Measurements from ENCODE around the gene TMEM141. TPM values are rescaled to one million over a fixed set of nuclear protein-coding genes. Genes with fewer than 3 reads are reported as not detected.
A peak's percentile ranks its signal among the peaks of the same experiment; 100 is the strongest.

TMEM141 gene
- total RNA-seq (100 to 1,000 TPM in 1 of 7 donors, 10 to 100 TPM in 6; 43.1 to 115 (median 64.8) TPM), polyA plus RNA-seq (10 to 100 TPM; 23.4 to 64.9 TPM)
- long read RNA-seq, donor 1, transcript TMEM141-201 (5 exons, 768 nt): major isoform, 10 of 16 reads
- long read RNA-seq, donor 1, partial matches to known transcripts: 1 of 16 reads
- long read RNA-seq, donor 1, other reads (novel, unspliced or antisense): 3 of 16 reads
- long read RNA-seq, donor 2, transcript TMEM141-202 (5 exons, 839 nt): minor isoform, 6 of 40 reads
- long read RNA-seq, donor 2, transcript TMEM141-201 (5 exons, 768 nt): major isoform, 30 of 40 reads
- long read RNA-seq, donor 2, partial matches to known transcripts: 0 of 40 reads
- long read RNA-seq, donor 2, other reads (novel, unspliced or antisense): 0 of 40 reads
- long read RNA-seq, donor 3, transcript TMEM141-204 (4 exons, 683 nt): minor isoform, 6 of 36 reads
- long read RNA-seq, donor 3, transcript TMEM141-202 (5 exons, 839 nt): minor isoform, 6 of 36 reads
- long read RNA-seq, donor 3, transcript TMEM141-201 (5 exons, 768 nt): major isoform, 15 of 36 reads
- long read RNA-seq, donor 3, partial matches to known transcripts: 5 of 36 reads
- long read RNA-seq, donor 3, other reads (novel, unspliced or antisense): 4 of 36 reads

DNA sequence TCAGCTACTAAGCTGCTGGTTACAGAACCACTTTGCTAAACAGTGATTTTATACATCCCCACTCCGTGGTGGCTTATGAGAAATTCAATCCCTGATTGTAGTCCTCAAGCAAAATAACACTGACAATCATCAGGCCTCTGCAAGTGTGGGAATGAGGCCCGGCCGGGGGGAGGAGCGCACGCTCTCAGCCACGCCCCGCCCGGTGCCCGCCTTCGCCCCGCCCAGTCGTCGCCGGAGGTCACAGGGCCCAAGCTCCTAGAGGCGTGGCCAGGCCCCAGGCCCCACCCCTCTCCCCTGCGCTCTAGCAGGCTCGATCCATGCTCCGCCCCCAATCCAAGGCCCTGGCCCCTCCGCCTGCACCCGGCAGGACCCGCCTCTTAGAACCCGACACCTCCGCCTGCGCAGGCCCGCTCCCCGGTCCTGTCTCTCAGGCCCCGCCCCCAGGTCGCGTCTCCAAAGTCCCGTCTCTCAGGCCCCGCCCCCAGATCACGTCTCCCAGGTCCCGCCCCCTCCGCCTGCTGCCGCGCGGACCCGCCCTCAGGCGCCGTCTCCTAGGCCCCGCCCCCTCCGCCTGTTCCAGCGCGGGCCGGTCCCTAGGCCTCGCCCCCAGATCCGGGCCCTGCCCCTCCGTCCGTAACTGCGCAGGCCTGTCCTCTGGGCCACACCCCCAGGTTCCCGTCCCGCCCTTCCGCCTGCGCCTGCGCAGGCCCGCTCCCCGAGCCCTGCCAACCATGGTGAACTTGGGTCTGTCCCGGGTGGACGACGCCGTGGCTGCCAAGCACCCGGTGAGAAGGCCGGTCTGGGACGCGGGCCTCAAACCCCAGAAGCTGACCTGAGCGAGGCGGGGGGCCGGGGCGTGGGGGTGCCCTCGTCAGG lies at the start of gene TMEM141:
Gene TMEM141, plus strand, starts transcription at position 705 of the 876 bp plus-strand sequence. Its CDS starts 27 bp downstream, at position 732.
- no peaks in the 10 kb centered on the region for H3K9me3 ChIP-seq
- TF ChIP-seq POLR2A (IDR thresholded peaks at IDR 0.05) (peak; percentile 36), EP300 (IDR thresholded peaks at IDR 0.05) (no peak)
- H3K27ac ChIP-seq: peak within 1 kb of the TSS; percentile 78 to 82
- no peaks in the 10 kb centered on the region for H3K27me3 ChIP-seq
- peak within 1 kb of the TSS; percentile 77 for H3K4me3 ChIP-seq
- H3K36me3 ChIP-seq: no peaks in the 10 kb centered on the region
- peaks cover 8% of the 10 kb centered on the region for H3K4me1 ChIP-seq (ENCODE audit: insufficient read depth)
- DNase-seq: peak; percentile 100
- intact Hi-C loops (cut with DNase I): loop anchor here in 1 of 4 donors (10.0 kb wide), 1 partner anchor 54 kb away; the partner anchor contains the start of genes AJM1 and PHPT1
- WGBS, 3 donors: 1% methylated on average over 62 to 70 of the region's 70 CpGs

DNA sequence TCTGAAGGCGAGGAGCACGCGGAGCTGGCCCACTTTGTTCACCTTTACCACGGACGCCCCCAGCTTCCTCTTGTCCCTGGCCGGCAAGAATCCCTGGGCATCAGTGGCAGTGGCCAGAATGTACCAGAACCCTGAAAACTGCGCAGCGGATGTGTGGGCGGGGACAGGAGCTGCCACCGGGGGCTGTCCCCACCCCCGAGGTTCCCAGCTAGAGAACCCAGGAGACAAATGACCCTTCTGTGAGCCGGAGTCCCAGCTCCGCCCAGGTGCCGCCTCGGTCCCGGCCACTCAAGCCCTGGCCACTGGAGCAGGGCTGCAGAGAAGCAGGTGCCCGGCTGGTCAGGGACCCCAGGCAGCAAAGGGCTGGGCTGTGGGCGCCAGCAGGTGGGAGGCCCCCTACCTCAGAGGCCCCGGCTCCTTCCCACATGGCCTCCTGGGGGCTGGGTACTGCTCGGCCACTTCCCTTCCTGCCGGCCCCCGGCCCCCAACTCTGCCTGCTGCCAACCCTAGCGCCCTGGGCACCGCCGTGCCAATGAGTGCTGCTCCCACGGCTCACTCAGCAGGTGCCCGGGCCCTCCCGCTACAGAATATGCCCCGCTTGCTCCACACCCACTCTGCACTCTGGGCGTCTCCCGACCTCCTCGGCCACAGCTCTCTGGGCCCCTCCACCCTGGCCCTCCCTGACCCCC lies 49.1 kb upstream of the TMEM141 start:
- Histone ChIP-seq H3K27ac (no peak overlapping the region), H3K27me3 (no peaks in the 10 kb centered on the region)
- 11 to 18% (median 13%) methylated on average over 32 of the region's 32 CpGs for WGBS, 3 donors

DNA sequence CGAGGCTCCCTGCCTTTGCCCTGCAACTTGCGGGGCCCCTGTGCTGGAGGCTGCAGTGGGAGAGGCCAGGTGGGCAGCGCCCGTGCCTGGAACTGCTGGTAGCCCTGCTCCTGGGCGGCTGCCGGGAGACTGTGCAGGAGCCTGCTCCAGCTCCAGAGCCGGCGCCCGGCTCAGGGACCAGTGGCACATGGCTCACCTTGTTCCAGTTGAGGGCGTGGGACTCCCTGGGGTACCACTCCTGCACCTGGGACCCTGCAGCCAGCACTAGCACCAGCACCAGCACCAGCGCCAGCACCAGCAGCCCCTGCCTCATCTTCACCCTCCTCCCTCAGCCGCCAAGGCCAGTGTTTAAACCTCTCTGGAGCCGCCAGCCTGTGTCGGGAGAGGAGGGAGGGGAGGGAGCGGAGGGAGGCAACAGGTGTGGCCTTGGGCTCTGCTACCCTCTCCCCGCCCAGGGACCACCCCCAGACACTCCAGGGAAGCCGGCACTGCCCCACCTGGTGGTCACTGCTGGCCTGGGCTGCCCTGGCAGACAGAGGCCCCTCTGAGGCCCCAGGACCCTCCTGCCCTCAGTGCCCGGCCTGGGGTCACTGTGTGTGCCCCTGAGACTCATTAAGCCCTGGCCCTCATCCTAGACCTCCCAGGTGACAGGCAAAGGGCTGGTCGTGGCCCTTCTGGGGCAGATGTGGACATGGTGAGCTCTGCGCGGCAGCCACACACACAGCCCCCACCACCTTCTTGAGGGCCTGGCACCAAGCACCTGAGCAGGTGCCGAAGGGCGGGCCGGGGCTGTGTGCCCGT lies 48.4 kb upstream of the TMEM141 start, which contains the start of gene LCN10:
Gene LCN10, minus strand, starts transcription at position 350 of the 801 bp plus-strand sequence. Its CDS starts 37 bp downstream, at position 313.
- intact Hi-C loops (cut with DNase I): no loop called here
- H3K4me3 ChIP-seq: no peak within 1 kb of the TSS
- DNase-seq: no peak
- no peaks in the 10 kb centered on the region for H3K27me3 ChIP-seq
- no peak within 1 kb of the TSS for H3K27ac ChIP-seq
- 18 to 22% (median 22%) methylated on average over 19 to 25 of the region's 25 CpGs for WGBS, 3 donors
- no peaks in the 10 kb centered on the region for H3K9me3 ChIP-seq
- TF ChIP-seq POLR2A (IDR thresholded peaks at IDR 0.05) (no peak), EP300 (IDR thresholded peaks at IDR 0.05) (no peak)
- TF ChIP-seq, protein P1, sequence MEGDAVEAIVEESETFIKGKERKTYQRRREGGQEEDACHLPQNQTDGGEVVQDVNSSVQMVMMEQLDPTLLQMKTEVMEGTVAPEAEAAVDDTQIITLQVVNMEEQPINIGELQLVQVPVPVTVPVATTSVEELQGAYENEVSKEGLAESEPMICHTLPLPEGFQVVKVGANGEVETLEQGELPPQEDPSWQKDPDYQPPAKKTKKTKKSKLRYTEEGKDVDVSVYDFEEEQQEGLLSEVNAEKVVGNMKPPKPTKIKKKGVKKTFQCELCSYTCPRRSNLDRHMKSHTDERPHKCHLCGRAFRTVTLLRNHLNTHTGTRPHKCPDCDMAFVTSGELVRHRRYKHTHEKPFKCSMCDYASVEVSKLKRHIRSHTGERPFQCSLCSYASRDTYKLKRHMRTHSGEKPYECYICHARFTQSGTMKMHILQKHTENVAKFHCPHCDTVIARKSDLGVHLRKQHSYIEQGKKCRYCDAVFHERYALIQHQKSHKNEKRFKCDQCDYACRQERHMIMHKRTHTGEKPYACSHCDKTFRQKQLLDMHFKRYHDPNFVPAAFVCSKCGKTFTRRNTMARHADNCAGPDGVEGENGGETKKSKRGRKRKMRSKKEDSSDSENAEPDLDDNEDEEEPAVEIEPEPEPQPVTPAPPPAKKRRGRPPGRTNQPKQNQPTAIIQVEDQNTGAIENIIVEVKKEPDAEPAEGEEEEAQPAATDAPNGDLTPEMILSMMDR (IDR thresholded peaks at IDR 0.05): no peak
- peaks cover 3% of the 10 kb centered on the region for H3K4me1 ChIP-seq (ENCODE audit: insufficient read depth)
- no peaks in the 10 kb centered on the region for H3K36me3 ChIP-seq

More for the DNA sequence above, 49.1 kb upstream of the TMEM141 start:
- H3K4me1 ChIP-seq (ENCODE audit: insufficient read depth): peaks cover 3% of the 10 kb centered on the region
- no peaks in the 10 kb centered on the region for H3K9me3 ChIP-seq
- H3K4me3 ChIP-seq: no peak overlapping the region
- intact Hi-C loops (cut with DNase I): no loop called here
- H3K36me3 ChIP-seq: no peaks in the 10 kb centered on the region
- DNase-seq: no peak
- TF ChIP-seq, protein P1 (IDR thresholded peaks at IDR 0.05): no peak

DNA sequence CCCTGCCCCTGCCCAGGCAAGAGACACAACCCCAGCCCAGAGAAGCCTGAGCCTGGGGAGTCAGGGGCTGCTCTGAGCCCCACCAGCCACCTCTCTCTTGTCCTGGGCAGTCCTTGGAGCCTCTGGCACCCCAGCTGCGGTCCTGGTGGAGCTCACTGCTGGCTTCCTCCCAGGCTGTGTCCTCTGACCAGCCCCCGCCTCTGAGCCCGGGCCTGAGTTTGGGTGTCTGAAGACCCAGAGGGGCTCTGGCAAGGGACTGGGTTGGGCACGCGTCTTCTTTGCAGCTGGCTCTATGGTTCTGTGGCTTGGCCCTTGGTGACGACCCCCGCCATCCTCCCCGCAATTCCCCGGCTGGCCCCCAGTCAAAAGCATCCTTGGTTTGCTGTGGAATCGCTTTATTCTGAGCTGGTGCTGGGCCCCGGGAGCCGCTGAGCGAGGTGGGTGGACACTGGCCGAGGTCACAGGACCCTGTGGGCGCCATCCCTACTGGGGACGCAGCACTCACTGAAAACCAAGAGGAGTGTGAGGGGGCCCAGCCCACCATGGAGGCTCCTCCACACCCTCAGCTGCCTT lies 47.4 kb upstream of the TMEM141 start:
- no peak overlapping the region for H3K4me3 ChIP-seq
- H3K27me3 ChIP-seq: no peaks in the 10 kb centered on the region
- peaks cover 3% of the 10 kb centered on the region for H3K4me1 ChIP-seq (ENCODE audit: insufficient read depth)
- WGBS, 3 donors: 69 to 78% (median 75%) methylated on average over 15 to 16 of the region's 16 CpGs
- intact Hi-C loops (cut with DNase I): no loop called here
- no peak for DNase-seq
- H3K27ac ChIP-seq: no peak overlapping the region
- TF ChIP-seq, protein P1 (IDR thresholded peaks at IDR 0.05): no peak
- TF ChIP-seq EP300 (IDR thresholded peaks at IDR 0.05) (no peak), POLR2A (IDR thresholded peaks at IDR 0.05) (no peak)
- H3K9me3 ChIP-seq: no peaks in the 10 kb centered on the region
- no peaks in the 10 kb centered on the region for H3K36me3 ChIP-seq
